ENCODE measurements around the gene PSD2.

- TF ChIP-seq CTCF (IDR thresholded peaks at IDR 0.05 in 2 of 3, conservative IDR thresholded peaks at IDR 0.05 in 1 of 3; ENCODE audit: borderline replicate concordance in 1 of 3, insufficient read depth in 1 of 3, low read depth in 2 of 3, low read length in 2 of 3), result no peak
- no peak for TF ChIP-seq SRF (IDR thresholded peaks at IDR 0.05; ENCODE audit: low read depth)
- no peak for TF ChIP-seq POLR2AphosphoS5 (IDR thresholded peaks at IDR 0.05; ENCODE audit: low read depth, low read length)
- TF ChIP-seq ZNF274 (IDR thresholded peaks at IDR 0.05; ENCODE audit: low read depth, low read length), result no peak
- TF ChIP-seq MAX (IDR thresholded peaks at IDR 0.05), result no peak
- no peak for TF ChIP-seq YY1 (IDR thresholded peaks at IDR 0.05; ENCODE audit: extremely low read depth, insufficient replicate concordance, low read depth, low read length)
- TF ChIP-seq EZH2phosphoT487 (IDR thresholded peaks at IDR 0.05; ENCODE audit: borderline replicate concordance), result no peak
- TF ChIP-seq FOSL1 (IDR thresholded peaks at IDR 0.05; ENCODE audit: low read depth), result no peak
Observed at GRCh38 chr5:139886213-139886612, 90.6 kb downstream of the PSD2 start.
